Measurements from ENCODE around the gene IFITM10. TPM values are rescaled to one million over a fixed set of nuclear protein-coding genes. Genes with fewer than 3 reads are reported as not detected.

Gene IFITM10
- 6.4 TPM for total RNA-seq
- 2.3 TPM for polyA plus RNA-seq (ENCODE audit: insufficient read depth, low read depth, low replicate concordance)
- long read RNA-seq, donor 1 = 0 reads
- long read RNA-seq, donor 2 = 0 reads
- long read RNA-seq, donor 3 = 0 reads
- long read RNA-seq, donor 4 = 0 reads
- long read RNA-seq, donor 5 = 0 reads
- long read RNA-seq, donor 6 = 0 reads
- long read RNA-seq, donor 7, partial matches to known transcripts = 5 of 6 reads
- long read RNA-seq, donor 7, other reads (novel, unspliced or antisense) = 1 of 6 reads
- long read RNA-seq, donor 8 = 0 reads
- long read RNA-seq, donor 9 = 0 reads
- long read RNA-seq, donor 10 = 0 reads

DNA sequence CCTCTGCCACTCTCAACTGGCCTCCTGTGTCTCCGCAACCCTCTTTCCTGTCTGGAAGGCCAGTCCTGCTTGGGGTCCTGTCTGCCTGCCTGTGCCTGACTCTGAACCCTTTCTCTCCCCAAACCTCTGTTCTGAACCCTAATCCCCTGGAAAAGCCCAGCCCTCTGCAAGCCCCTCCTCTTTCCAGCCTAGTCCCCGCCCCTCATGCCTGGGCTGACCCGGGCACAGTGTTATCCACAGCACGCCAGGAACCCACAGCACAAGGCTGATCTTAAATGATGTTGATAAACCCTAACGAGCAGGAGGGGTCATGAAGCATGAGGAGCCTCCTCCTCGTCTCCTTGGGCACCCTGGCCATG, at the start of gene IFITM10:
IFITM10 (minus strand) TSS at position 115 of the 359 bp plus-strand sequence. CDS start 153 bp downstream, outside the sequence.
- Histone ChIP-seq H3K27ac (ENCODE audit: low read depth in 2 of 2, low read length in 2 of 2) (peak within 1 kb of the TSS; percentile 63 to 67), H3K9ac (ENCODE audit: low read length in 3 of 3) (peak within 1 kb of the TSS in 1 of 3 donors; percentile 44), H3K27me3 (ENCODE audit: control insufficient read depth, insufficient read depth, low read length) (peaks cover 2% of the 10 kb centered on the region), H3K4me1 (ENCODE audit: control insufficient read depth in 2 of 3, insufficient read depth in 2 of 3, low read depth in 1 of 3, low read length in 3 of 3) (peaks cover 0 to 41% (median 0%) of the 10 kb centered on the region in 3 donors), H3K4me3 (ENCODE audit: low read length in 3 of 3) (peak within 1 kb of the TSS in 1 of 3 donors; percentile 12), H3K9me3 (ENCODE audit: control insufficient read depth in 2 of 3, insufficient read depth in 1 of 3, low read length in 3 of 3) (peaks cover 0 to under 1% (median 0%) of the 10 kb centered on the region in 3 donors), H3K36me3 (ENCODE audit: control insufficient read depth in 2 of 3, insufficient read depth in 3 of 3, low read length in 3 of 3) (peaks cover 2 to 23% (median 10%) of the 10 kb centered on the region in 3 donors)
- TF ChIP-seq, protein P1, sequence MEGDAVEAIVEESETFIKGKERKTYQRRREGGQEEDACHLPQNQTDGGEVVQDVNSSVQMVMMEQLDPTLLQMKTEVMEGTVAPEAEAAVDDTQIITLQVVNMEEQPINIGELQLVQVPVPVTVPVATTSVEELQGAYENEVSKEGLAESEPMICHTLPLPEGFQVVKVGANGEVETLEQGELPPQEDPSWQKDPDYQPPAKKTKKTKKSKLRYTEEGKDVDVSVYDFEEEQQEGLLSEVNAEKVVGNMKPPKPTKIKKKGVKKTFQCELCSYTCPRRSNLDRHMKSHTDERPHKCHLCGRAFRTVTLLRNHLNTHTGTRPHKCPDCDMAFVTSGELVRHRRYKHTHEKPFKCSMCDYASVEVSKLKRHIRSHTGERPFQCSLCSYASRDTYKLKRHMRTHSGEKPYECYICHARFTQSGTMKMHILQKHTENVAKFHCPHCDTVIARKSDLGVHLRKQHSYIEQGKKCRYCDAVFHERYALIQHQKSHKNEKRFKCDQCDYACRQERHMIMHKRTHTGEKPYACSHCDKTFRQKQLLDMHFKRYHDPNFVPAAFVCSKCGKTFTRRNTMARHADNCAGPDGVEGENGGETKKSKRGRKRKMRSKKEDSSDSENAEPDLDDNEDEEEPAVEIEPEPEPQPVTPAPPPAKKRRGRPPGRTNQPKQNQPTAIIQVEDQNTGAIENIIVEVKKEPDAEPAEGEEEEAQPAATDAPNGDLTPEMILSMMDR (IDR thresholded peaks at IDR 0.05; ENCODE audit: borderline replicate concordance, extremely low read depth, insufficient read depth) = no peak
- FAIRE-seq (no peak), DNase-seq (no peak)
- intact Hi-C loops (cut with DNase I) = no loop called here

DNA sequence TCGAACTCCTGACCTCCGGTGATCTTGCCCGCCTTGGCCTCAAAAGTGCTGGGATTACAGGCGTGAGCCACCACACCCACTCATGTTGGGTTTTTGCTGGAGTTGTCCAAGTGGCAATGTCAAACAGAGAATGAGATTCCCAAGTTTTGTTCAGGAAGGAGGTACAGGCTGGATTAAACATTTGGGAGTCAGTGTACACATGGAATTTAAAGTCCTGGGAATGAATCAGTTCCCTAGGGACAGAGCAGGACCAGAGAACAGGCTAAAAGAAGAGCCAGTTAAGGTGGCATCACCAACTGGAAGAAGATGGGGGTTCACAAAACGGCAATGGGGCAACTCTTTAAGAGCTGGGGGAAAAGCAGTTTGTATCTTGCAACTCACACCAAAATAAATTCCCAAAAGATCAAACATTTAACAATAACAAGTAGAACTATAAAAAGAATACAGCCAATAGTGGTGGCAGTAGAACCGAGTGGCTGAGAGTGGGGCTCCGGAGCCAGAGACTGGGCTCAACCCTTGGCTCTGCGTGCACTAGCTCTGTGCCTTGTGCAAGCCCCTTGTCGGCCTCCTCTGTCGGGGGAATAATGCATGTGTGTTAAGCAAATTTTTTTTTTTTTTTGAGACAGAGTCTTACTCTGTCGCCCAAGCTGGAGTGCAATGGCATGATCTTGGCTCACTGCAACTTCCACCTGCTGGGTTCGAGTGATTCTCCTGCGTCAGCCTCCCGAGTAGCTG, 47.2 kb upstream of the IFITM10 start:
- no peaks in the 10 kb centered on the region for H3K9me3 ChIP-seq (ENCODE audit: control insufficient read depth in 2 of 3, insufficient read depth in 1 of 3, low read length in 3 of 3)
- H3K9ac ChIP-seq (ENCODE audit: low read length in 3 of 3) = no peak overlapping the region
- H3K36me3 ChIP-seq (ENCODE audit: control insufficient read depth in 2 of 3, insufficient read depth in 3 of 3, low read length in 3 of 3) = no peaks in the 10 kb centered on the region
- no peak for FAIRE-seq
- H3K4me3 ChIP-seq (ENCODE audit: low read length in 3 of 3) = no peak overlapping the region
- no peaks in the 10 kb centered on the region for H3K27me3 ChIP-seq (ENCODE audit: control insufficient read depth, insufficient read depth, low read length)
- H3K27ac ChIP-seq (ENCODE audit: low read depth in 2 of 2, low read length in 2 of 2) = no peak overlapping the region
- DNase-seq = no peak
- intact Hi-C loops (cut with DNase I) = no loop called here
- no peaks in the 10 kb centered on the region for H3K4me1 ChIP-seq (ENCODE audit: control insufficient read depth in 2 of 3, insufficient read depth in 2 of 3, low read depth in 1 of 3, low read length in 3 of 3)
- TF ChIP-seq, protein P1 (IDR thresholded peaks at IDR 0.05; ENCODE audit: borderline replicate concordance, extremely low read depth, insufficient read depth) = no peak

DNA sequence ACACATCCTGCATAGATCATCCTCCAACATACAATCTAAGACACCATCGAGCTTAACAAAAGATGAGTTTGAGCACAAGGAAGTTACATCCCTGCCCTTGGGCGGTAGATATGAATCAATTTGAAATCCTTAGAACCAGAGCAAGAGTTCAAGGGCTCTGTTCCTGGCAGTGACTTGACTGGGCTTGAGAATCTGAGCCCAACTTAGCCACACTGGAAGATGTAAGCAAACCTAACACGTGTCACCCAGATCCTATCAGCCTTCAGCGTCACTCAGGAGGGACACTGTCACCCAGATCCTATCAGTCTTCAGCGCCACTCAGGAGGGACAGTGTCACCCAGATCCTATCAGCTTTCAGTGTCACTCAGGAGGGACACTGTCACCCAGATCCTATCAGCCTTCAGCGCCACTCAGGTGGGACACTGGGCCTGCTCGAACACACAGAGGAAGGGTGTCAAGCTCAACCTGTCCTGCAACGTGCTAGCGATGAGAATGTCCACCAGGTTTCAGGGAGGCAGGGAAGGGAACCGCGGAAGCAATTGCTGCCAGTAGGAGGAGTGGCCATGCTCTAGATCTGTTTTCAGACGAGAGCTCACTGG, 46.1 kb upstream of the IFITM10 start:
- TF ChIP-seq, protein P1 (IDR thresholded peaks at IDR 0.05; ENCODE audit: borderline replicate concordance, extremely low read depth, insufficient read depth) = no peak
- H3K36me3 ChIP-seq (ENCODE audit: control insufficient read depth in 2 of 3, insufficient read depth in 3 of 3, low read length in 3 of 3) = no peaks in the 10 kb centered on the region
- H3K27me3 ChIP-seq (ENCODE audit: control insufficient read depth, insufficient read depth, low read length) = no peaks in the 10 kb centered on the region
- intact Hi-C loops (cut with DNase I) = no loop called here
- no peak overlapping the region for H3K9ac ChIP-seq (ENCODE audit: low read length in 3 of 3)
- DNase-seq (no peak), FAIRE-seq (no peak)
- H3K4me1 ChIP-seq (ENCODE audit: control insufficient read depth in 2 of 3, insufficient read depth in 2 of 3, low read depth in 1 of 3, low read length in 3 of 3) = no peaks in the 10 kb centered on the region
- H3K9me3 ChIP-seq (ENCODE audit: control insufficient read depth in 2 of 3, insufficient read depth in 1 of 3, low read length in 3 of 3) = no peaks in the 10 kb centered on the region
- no peak overlapping the region for H3K4me3 ChIP-seq (ENCODE audit: low read length in 3 of 3)
- no peak overlapping the region for H3K27ac ChIP-seq (ENCODE audit: low read depth in 2 of 2, low read length in 2 of 2)

Data from kidney (tissue), 22 donors.